ENCODE results near the gene RPLP1.

- TF ChIP-seq TAF1 (IDR thresholded peaks at IDR 0.05; ENCODE audit: borderline replicate concordance, low read depth, low read length) (no peak), EP300 (IDR thresholded peaks at IDR 0.05; ENCODE audit: borderline replicate concordance in 1 of 2, low read depth in 1 of 2, low read length in 1 of 2) (peak in 1 of 2 experiments; percentile 37; a peak in 1 of 4 replicates), USF2 (IDR thresholded peaks at IDR 0.05; ENCODE audit: borderline replicate concordance, low read depth, low read length) (no peak), CTCF (IDR thresholded peaks at IDR 0.05) (no peak), REST (IDR thresholded peaks at IDR 0.05; ENCODE audit: low read depth, low read length) (no peak), YY1 (IDR thresholded peaks at IDR 0.05; ENCODE audit: low read depth) (no peak), FOXJ3 (CRISPR knock-in tag; IDR thresholded peaks at IDR 0.05) (no peak), MAX (IDR thresholded peaks at IDR 0.05; ENCODE audit: low read depth) (no peak), POLR2AphosphoS5 (IDR thresholded peaks at IDR 0.05; ENCODE audit: low read depth, low read length) (no peak), SMC3 (IDR thresholded peaks at IDR 0.05; ENCODE audit: low read depth, low read length) (no peak), TCF12 (IDR thresholded peaks at IDR 0.05) (no peak), ZBTB33 (IDR thresholded peaks at IDR 0.05; ENCODE audit: borderline replicate concordance, low read depth) (no peak), JUND (IDR thresholded peaks at IDR 0.05) (no peak), EZH2phosphoT487 (IDR thresholded peaks at IDR 0.05; ENCODE audit: borderline replicate concordance, low read depth) (no peak)
Observed at GRCh38 chr15:69482686-69483256, 30.2 kb downstream of the RPLP1 start.
